Esophagus mucosa (tissue), 1 donor: ENCODE results near the gene IFT20. TPM values are rescaled to one million over a fixed set of nuclear protein-coding genes. Genes with fewer than 3 reads are reported as not detected.

Experiments used
- ATAC-seq: fragments of 200-7000 bp; cut with Tn5 transposase; one replicate; pipeline ENCODE4 v1.9.1; 2020
- total RNA-seq: library from RNA; stranded (reverse); gene quantifications from one replicate; pipeline ENCODE4 v1.2.4, GENCODE V29; 2023
- donor health status: DM: yes; HTN: yes; CAD: no.

IFT20 gene
- total RNA-seq, 1 donor from 2014 or later = 14.0 TPM

GRCh38 chr17:28334666-28335200 lies 539 bp downstream of the IFT20 start:
- no peak for ATAC-seq

DNA sequence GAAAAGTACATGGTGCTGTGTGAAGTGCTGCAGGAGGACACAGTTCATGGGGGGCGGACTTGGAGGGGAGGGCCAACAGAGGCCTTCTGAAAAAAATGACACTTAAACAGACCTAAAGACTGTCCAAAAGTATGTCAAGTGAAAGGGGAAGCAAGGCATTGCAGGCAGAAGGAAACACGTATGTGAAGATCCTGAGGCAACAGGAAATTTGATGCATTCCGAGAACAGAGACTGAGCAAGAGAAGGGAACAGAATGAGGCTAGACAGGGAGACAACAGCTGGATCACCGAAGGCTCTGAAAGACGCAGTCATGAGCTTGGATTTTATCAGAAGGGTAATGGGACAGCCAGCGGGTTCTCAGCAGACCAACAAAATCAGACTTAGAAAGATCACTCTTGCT lies 1.1 kb downstream of the IFT20 start:
- no peak for ATAC-seq

- no peak for ATAC-seq
These were observed 2.1 kb downstream of the IFT20 start for GRCh38 chr17:28333083-28333746.

- ATAC-seq = no peak
These were observed 3.3 kb downstream of the IFT20 start for GRCh38 chr17:28331891-28332420.

DNA sequence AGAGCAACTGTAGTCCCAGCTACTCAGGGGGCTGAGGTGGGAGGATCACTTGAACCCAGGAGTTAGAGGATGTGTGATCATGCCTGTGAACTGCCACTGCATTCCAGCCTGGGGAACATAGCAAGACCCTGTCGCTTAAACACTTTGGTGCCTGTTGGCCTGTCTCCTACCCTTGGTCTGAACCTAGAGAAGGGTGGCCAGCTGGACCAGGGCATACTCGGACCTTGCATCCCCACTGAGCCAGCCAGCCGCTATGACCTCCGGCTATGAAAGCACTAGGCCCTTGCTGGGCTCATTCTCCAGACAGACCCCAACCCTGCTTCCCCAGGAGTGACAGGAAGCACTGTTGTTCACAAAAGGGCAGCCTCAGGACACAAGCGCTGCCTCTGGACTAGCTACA lies 4.6 kb downstream of the IFT20 start:
- no peak for ATAC-seq

DNA sequence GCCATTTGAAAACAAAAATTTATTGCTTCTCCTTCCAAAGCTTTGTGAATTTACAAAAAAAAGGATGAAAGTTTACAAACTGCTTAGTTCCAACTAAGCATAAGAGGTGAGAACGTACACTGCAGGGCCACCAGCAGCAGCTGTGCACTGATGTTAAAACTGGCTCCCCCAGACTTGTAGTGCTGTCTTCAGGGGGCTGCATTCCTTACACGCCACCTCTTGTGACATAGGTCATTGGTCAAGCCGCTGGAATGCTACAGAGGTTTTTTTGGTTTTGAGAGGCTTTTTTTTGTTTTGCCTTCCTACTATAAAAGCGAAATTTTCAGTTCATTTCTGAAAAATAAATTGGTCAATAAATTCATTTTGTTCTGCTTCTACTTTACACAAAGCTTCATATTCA lies 6.9 kb downstream of the IFT20 start:
- ATAC-seq = no peak

- no peak for ATAC-seq
These were observed 7.6 kb downstream of the IFT20 start for GRCh38 chr17:28327709-28328108.

DNA sequence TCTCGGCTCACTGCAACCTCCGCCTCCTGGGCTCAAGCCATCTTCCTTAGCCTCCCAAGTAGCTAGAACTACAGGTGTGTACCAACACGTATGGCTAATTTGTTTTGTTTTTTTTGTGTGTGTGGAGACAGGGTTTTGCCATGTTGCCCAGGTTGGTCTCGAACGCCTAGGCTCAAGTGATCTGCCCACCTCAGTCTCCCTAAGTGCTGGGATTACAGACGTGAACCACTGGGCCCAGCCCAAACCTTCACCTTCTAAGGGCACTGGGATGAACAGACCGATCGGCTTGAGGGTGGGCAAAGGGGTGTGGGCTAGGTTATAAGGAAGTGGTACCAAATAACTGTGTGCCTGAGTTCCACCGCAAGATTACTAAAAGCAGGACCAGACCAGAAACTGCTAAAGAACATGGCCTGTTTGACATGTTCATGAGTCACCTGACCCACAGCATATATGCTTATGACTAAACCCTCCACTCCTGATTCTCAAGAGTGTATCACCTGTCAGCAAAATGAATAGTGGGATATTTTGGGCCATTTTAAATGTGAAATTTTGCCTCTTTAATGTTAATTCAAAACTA lies 8.2 kb downstream of the IFT20 start:
- peak; percentile 77 for ATAC-seq

DNA sequence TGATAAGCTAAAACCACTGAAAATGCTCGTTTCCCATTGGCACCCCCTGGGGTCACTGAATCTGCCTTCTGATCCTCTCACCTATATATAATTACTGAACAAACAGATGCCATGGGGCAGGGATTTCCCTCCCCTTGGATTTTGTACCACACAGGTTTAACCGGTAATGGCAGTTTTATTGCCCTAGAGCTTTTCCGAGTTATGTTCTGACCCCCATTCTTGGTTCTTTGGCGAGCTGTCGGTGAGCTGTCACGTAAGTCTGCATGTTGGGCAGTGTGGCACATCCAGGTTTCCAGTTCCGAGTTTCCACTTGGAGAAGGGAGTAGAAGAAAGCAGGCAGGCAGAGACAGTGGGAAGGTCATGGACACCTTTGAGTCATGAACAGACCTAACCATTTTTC lies 9.2 kb downstream of the IFT20 start:
- ATAC-seq = peak; percentile 61

DNA sequence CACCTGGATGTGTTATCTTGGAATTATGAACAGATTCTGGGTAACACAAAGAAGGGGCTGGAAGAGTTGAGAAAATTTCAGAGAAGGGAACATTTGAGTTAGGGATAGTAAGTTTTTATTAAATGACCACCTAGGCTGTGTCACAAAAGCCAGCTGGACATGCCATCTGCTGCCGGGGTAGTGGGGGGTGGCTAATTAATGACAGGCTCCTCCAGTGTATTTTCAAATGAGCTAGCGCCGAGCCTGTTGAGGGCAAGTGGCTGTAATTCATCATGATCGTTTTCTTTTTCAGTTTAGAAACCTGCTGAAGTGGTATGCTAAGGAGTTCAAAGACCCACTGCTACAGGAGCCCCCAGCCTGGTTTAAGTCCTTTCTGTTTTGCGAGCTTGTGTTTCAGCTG lies 10.1 kb downstream of the IFT20 start:
- ATAC-seq = no peak

- no peak for ATAC-seq
These were observed 10.5 kb downstream of the IFT20 start for GRCh38 chr17:28324781-28325180.

GRCh38 chr17:28324267-28324745 lies 11.0 kb downstream of the IFT20 start:
- ATAC-seq = no peak

- ATAC-seq = no peak
These were observed 14.8 kb downstream of the IFT20 start for GRCh38 chr17:28320215-28321061.

DNA sequence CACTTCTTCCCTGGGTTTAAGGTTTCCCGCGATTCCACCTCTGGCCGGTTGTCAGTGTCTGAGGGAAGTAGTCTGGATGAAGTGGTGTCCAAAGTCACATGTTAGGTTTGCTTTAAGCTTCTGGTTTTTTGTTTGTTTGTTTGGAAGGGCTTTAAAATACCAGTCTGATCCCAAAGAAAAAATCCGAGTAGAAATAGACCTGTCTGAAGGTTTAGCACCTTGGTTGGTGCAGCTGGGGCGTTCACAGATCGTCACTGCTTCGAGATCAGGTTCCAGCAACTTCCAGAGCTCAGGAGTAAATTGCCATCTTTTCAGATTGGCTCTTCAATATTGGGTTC lies 15.7 kb downstream of the IFT20 start:
- ATAC-seq = no peak

- ATAC-seq = peak; percentile 100
These were observed 16.3 kb downstream of the IFT20 start, which contains the start of gene TMEM97 for GRCh38 chr17:28318759-28319597. Gene TMEM97, plus strand, starts transcription at chr17:28319200. Its CDS starts 40 bp downstream, at chr17:28319240.

DNA sequence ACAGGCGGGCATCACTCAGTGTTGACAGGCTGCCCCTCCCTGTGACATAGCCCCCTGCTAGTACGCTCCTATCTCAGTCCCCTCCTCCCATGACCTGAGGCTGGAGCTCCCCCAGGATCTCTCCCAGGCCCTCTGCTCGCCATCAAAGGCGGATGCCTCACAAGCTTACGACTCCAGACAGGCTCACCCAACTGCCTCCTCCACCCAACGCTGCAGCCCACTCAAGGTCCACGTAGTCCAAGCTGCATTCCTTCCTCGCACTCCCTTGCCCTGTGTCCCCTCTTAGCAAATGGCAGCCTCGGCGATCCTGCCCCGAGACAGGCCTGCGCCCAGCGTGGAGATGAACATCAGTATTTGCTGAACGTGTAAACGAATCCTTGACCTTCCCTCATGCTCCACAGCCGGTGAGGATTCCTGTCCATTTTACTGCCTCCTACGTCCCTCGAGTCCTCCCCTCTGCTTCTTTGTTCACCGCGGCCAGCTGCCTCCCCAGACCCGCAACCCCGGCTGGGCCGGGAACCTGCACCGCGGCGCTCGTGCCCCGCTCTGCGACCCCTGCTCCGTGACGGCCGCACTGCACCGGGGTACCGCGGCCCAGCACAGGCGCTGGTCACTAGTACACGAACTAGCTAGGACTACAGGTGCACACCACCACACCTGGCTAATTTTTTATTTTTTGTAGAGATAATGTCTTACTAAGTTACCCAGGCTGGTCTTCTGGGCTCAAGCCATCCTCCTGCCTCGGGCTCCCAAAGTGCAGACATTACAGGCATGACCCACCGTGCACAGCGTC lies 17.1 kb downstream of the IFT20 start:
- no peak for ATAC-seq

GRCh38 chr17:28317099-28317965 lies 17.9 kb downstream of the IFT20 start:
- no peak for ATAC-seq

DNA sequence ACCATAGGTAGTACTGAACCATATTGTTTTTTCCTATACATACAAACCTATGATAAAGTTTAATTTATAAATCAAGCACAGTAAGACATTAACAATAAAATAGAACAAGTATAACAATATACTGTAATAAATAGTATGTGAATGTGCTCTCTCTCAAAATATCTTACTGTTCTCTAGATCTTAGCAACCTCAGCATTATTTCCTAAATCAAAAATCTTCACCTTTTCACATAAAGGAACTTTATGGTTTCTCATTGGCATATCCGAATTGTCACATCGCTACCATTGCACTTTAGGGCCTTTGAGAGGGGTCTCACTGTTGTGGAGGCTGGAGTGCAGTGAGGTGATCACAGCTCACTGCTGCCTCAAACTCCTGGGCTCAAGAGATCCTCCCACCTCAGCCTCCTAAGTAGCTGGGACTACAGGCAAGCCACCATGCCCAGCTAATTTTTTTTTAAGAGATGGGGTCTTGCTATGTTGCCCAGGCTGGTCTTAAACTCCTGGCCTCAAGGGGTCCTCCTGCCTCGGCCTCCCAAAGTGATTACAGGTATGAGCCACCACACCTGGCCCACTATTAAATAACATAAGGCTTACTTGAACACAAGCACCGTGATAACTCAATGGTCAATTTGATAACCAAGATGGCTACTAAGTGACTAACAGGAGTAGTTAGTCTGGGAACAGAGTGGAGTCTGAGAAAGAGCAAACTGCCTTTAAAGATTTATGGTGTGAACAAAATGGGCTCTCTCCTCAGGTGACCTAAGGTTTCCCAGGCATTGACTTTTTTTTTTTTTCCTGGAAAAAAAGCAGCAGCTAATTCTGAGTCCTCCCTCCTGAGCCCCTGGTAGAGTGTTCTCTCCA lies 19.2 kb downstream of the IFT20 start:
- ATAC-seq = no peak

GRCh38 chr17:28313841-28314240 lies 21.4 kb downstream of the IFT20 start:
- no peak for ATAC-seq
